Neutrophil (primary cell): ENCODE measurements around the gene ARL6IP4.

Experiments used
- H3K27ac ChIP-seq: fragments of 200-600 bp; sonication (generic); 2 replicates; pipeline ENCODE4 v1.5.1; 2016; ENCODE audit warnings: mild to moderate bottlenecking, moderate library complexity
- H3K27me3 ChIP-seq: fragments of 200-600 bp; sonication (generic); 2 replicates; pipeline ENCODE4 v1.6.0; 2016; ENCODE audit warnings: mild to moderate bottlenecking
- H3K36me3 ChIP-seq: fragments of 200-600 bp; sonication (generic); 2 replicates; pipeline ENCODE4 v1.5.1; 2017
- H3K4me1 ChIP-seq, 2 experiments: fragments of 200-600 bp in 1 of 2; sonication (generic) in 1 of 2; 1 replicate in 1 of 2; 2 replicates in 1 of 2; pipeline versions ENCODE4 v1.5.1 to v1.6.1; 2013 to 2016; ENCODE audit warnings: low read depth in 1 of 2, low read length in 1 of 2, mild to moderate bottlenecking in 1 of 2, moderate library complexity in 1 of 2; ENCODE audit not compliant: control insufficient read depth in 1 of 2, insufficient read depth in 1 of 2
- H3K4me3 ChIP-seq, 2 experiments: fragments of 200-600 bp in 1 of 2; sonication (generic) in 1 of 2; 1 replicate in 1 of 2; 2 replicates in 1 of 2; pipeline ENCODE4 v1.5.1; 2013 to 2016; ENCODE audit warnings: low read depth in 1 of 2, low read length in 1 of 2, mild to moderate bottlenecking in 1 of 2, moderate library complexity in 1 of 2
- H3K9me3 ChIP-seq: fragments of 200-600 bp; sonication (generic); 2 replicates; pipeline ENCODE4 v1.5.1; 2016
- TF ChIP-seq, protein P1 (sequence below): fragments of 200-600 bp; sonication (generic); IDR thresholded peaks from 2 replicates; pipeline ENCODE4 v1.5.1; 2016; ENCODE audit warnings: antibody characterized with exemption

ARL6IP4 gene

DNA sequence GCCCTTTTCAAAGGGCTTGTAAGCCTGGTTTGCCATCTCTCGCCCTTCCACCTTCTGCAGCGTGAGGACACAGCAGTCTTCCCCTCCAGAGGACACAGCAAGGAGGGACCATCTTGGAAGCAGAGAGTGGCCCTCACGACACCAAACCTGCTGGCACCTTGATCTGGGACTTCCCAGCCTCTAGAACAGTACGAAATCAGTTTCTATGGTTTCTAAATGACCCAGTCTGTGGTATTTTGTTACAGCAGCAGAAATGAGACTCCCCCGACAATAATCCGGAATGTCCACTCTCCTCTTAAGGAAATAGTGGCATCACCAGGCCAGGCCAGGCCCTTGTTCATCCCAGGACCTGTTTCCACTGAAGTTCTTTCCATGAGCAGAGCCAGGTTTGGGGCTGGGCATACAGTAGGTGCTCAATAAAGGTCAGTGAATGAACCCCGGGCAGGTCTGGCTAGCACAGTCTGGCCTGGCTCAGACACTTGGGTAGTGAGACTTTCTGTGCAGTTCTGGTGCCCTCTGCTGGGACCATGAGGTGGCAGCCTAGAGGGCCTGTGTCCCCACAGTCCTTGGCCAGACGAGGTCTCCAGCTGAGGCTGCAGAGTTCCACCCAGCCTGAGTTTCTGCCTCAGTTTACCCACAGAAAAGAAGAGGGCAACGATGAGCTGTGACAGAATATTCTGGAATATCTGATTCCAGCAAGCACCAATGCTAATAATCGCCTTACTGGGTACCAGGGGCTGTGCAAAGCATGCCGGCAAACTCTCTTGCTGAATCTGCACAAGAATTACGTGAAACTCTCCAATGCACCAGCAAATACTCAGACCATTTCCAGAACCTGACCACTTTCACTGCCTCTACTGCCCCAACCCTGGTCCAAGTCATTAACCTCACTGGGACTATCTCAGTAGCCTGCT, 28.2 kb upstream of the ARL6IP4 start:
- no peaks in the 10 kb centered on the region for H3K9me3 ChIP-seq
- peaks cover 4 to 7% of the 10 kb centered on the region in 2 experiments for H3K4me1 ChIP-seq
- H3K27me3 ChIP-seq = no peaks in the 10 kb centered on the region
- H3K27ac ChIP-seq = no peak overlapping the region
- no peak overlapping the region for H3K4me3 ChIP-seq
- no peaks in the 10 kb centered on the region for H3K36me3 ChIP-seq
- TF ChIP-seq, protein P1, sequence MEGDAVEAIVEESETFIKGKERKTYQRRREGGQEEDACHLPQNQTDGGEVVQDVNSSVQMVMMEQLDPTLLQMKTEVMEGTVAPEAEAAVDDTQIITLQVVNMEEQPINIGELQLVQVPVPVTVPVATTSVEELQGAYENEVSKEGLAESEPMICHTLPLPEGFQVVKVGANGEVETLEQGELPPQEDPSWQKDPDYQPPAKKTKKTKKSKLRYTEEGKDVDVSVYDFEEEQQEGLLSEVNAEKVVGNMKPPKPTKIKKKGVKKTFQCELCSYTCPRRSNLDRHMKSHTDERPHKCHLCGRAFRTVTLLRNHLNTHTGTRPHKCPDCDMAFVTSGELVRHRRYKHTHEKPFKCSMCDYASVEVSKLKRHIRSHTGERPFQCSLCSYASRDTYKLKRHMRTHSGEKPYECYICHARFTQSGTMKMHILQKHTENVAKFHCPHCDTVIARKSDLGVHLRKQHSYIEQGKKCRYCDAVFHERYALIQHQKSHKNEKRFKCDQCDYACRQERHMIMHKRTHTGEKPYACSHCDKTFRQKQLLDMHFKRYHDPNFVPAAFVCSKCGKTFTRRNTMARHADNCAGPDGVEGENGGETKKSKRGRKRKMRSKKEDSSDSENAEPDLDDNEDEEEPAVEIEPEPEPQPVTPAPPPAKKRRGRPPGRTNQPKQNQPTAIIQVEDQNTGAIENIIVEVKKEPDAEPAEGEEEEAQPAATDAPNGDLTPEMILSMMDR = peak; percentile 83

DNA sequence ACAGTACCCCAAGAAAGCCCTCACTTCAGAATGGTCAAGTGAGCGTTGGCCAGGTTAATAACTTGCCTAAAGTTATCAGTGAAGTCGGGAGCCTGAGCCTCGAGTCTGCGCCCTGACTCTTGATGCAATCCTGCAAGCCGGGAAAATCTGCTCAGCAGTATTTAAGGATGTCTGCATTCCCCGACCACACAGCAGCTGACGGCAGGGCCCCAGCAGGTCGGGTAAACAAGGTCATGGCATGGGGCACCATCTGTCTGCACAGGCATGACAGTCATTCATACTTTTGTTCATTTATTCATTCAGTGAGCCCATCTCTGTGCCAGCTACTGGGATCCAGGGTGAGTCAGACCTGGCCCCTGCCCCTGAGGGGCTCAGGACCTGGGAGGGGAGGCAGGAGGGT, 25.3 kb upstream of the ARL6IP4 start:
- Histone ChIP-seq H3K36me3 (no peaks in the 10 kb centered on the region), H3K4me3 (no peak overlapping the region), H3K4me1 (no peaks in the 10 kb centered on the region)

DNA sequence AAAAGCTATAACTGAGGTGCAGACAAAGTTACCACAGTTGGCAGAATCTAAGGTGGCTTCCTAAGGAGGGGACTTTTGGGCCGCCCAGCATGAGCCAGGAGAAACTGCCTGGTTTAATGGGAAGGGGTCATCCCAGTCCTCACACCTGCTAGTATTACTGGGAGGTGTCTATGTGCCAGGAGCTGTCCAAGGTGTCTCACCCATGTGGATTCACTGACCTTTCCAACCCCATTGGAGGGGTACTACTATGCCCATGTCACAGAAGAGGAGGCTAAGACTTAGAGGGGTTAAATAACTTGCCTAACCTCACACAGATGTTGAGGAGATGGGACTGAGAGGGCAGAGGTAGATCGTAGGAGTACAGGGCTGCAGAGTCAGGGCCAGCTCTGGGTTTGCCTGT, 24.4 kb upstream of the ARL6IP4 start:
- Histone ChIP-seq H3K36me3 (no peaks in the 10 kb centered on the region), H3K4me3 (no peak overlapping the region), H3K4me1 (no peaks in the 10 kb centered on the region), H3K27me3 (no peaks in the 10 kb centered on the region), H3K9me3 (no peaks in the 10 kb centered on the region), H3K27ac (no peak overlapping the region)
- TF ChIP-seq, protein P1 = no peak

More for the DNA sequence above, 25.3 kb upstream of the ARL6IP4 start:
- no peaks in the 10 kb centered on the region for H3K27me3 ChIP-seq
- H3K9me3 ChIP-seq = no peaks in the 10 kb centered on the region
- TF ChIP-seq, protein P1 = no peak
- H3K27ac ChIP-seq = no peak overlapping the region

DNA sequence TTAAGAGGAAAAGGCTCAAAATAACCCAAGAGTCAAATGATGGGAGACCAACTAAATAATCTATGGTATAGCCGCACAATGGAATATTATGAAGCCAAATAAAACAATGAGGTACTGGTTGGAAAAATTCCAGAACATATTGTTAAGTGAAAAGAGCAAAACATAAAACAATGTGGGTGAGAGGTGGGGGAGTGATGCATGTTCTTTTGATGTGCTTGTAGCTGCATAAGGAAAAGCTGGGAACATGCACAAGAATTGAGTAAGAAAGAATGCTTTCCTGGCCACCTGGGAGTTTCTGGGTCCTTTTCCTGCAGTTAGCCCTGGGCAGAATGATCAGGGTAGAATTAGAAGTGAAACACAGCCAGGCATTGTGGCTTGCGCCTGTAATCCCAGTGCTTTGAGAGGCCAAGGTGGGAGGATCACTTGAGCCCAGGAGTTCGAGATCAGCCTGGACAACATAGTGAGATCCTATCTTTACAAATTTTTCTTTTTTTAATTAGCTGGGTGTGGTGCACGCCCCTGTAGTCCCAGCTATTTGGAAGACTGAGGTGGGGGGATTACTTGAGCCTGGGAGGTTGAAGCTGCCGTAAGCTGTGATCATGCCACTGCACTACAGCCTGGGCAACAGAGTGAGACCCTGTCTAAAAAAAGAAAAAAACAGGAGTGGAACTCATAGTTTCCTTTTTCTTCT, 22.1 kb upstream of the ARL6IP4 start:
- TF ChIP-seq, protein P1 = no peak
- Histone ChIP-seq H3K4me1 (no peaks in the 10 kb centered on the region), H3K27me3 (no peaks in the 10 kb centered on the region), H3K4me3 (no peak overlapping the region), H3K36me3 (no peaks in the 10 kb centered on the region), H3K9me3 (no peaks in the 10 kb centered on the region), H3K27ac (no peak overlapping the region)

DNA sequence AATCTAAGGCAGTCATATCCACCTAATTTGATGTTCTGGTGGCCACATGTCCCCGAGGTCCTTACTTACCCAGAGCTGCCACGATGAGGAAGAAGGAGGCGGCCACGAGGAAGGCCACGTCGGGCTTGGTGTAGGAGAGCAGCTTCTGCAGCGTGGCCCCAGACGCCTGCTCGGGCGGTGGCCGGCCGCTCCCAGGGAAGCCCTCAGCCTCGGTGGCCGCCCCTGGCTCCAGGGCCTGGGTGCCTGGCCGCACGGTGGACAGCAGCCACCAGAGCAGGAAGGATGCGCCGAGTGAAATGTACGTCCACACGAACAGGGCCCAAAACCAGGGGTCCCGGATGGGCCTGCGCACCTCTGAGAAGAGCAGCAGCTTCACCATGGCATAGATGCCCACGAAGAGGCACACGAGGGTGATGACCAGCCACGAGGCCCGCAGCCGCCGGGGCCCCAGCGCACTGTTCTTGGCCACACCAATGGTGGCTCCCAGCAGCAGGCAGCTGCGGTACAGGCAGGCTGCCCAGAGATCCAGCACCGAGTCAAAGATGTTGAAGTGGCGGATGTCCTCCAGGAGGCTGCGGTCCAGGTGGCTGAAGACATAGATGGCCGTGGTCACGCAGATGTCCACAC, 20.8 kb upstream of the ARL6IP4 start:
- Histone ChIP-seq H3K9me3 (no peaks in the 10 kb centered on the region), H3K4me1 (no peaks in the 10 kb centered on the region), H3K27me3 (no peaks in the 10 kb centered on the region), H3K36me3 (no peaks in the 10 kb centered on the region), H3K27ac (no peak overlapping the region), H3K4me3 (no peak overlapping the region)
- TF ChIP-seq, protein P1 = no peak
